ENCODE data around the gene TGFBR2.

TGFBR2 gene

DNA sequence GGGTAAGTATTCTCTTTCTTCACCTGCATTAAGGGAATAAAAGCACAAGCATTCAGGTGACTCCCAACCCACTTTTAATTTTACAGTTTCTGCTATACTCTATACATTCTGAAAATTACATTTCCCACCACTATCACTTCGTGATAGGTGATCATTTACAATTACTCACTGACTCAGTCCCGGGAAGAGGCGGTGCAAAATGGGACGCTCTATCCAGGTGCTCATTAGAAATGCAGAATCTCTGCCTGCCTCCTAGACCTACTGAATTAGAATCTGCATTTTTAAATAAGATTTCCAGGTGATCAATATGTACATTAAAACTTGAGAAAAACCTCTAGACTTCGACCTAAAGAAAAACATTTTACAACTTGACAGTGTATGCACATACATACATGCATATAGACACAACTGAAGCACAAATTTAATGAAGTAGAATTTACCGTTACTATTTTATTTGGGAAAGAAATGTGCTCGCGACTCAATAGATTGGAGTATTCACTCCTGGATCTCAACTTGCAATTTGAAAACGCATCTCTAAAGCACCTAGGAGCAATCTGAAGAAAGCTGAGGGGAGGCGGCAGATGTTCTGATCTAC is 598 bp upstream of the TGFBR2 start:
- no peak for DNase-seq (ENCODE audit: low read depth, low spot score)
- peak overlapping the region; percentile 92 for H3K4me3 ChIP-seq (ENCODE audit: low read depth, low read length)
- in situ Hi-C loops (cut with HindIII; ENCODE audit: low sequenced_read_pairs) = no loop called here
- no peak for TF ChIP-seq CTCF (IDR thresholded peaks at IDR 0.05; ENCODE audit: low read depth, low read length)

- H3K4me3 ChIP-seq (ENCODE audit: low read depth, low read length) = peak overlapping the region; percentile 92
- TF ChIP-seq CTCF (IDR thresholded peaks at IDR 0.05; ENCODE audit: low read depth, low read length) = no peak
- peak; percentile 62 for DNase-seq (ENCODE audit: low read depth, low spot score)
- in situ Hi-C loops (cut with HindIII; ENCODE audit: low sequenced_read_pairs) = no loop called here
These were observed 832 bp downstream of the TGFBR2 start for GRCh38 chr3:30607032-30607833.

DNA sequence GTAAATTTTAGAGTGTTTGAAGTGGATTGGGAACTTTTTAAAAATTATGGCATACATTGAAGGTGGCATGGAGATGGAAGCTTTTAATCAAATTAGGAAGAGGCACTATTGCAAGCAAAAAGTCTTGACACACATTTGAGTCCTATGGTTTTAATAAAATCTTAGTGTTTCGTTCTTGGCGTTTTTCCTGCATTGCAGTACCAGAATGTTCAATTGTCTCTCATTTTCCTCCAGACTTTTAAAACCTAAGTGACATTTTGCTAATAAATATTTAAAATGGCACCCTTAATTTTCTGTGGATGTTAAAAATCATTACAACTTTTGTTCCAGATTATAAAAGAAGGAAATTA is 2.2 kb downstream of the TGFBR2 start:
- DNase-seq (ENCODE audit: low read depth, low spot score) = no peak
- no peak for TF ChIP-seq CTCF (IDR thresholded peaks at IDR 0.05; ENCODE audit: low read depth, low read length)
- H3K4me3 ChIP-seq (ENCODE audit: low read depth, low read length) = peak overlapping the region; percentile 92
- in situ Hi-C loops (cut with HindIII; ENCODE audit: low sequenced_read_pairs) = no loop called here

DNA sequence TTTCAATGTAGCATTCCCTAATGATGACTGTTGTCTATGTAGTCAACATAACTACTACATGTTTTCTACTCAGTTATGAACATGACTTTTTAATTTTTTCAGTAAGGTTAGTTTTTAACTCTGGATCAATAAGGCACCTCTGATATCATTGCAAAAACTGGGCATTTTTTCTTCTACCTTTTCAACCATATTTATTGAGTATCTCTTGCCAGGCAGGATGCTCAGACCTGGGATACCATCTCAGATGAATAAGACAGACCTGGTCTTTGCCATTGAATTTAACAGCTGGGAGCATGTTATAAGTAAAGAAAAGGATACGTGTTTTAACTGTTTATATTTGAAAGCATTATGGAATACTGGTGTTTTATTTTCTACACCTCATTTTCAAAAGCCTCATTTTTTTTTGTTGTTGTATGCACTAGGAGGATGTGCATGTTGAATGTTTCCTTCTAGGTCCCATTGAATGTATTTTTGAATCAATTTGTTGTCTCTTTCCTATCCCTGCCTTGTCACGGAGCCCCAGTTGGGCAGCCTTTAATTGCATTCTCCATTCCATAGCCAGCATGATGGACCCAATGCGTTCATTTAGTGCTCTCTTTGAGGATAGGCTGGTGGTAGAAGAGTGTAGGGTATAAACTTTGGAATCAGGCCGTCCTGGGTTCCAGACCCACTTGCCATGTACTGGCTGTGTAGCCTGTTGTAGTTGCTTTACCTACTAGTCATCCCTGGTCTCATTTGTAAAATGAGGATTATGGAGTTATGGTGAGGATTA is 3.7 kb downstream of the TGFBR2 start:
- H3K4me3 ChIP-seq (ENCODE audit: low read depth, low read length) = peak overlapping the region; percentile 92
- no peak for DNase-seq (ENCODE audit: low read depth, low spot score)
- in situ Hi-C loops (cut with HindIII; ENCODE audit: low sequenced_read_pairs) = no loop called here
- no peak for TF ChIP-seq CTCF (IDR thresholded peaks at IDR 0.05; ENCODE audit: low read depth, low read length)

GRCh38 chr3:30610702-30611368 is 4.4 kb downstream of the TGFBR2 start:
- TF ChIP-seq CTCF (IDR thresholded peaks at IDR 0.05; ENCODE audit: low read depth, low read length) = no peak
- peak overlapping the region; percentile 24 for H3K4me3 ChIP-seq (ENCODE audit: low read depth, low read length)
- in situ Hi-C loops (cut with HindIII; ENCODE audit: low sequenced_read_pairs) = no loop called here
- DNase-seq (ENCODE audit: low read depth, low spot score) = no peak

All from astrocyte of the spinal cord (primary cell).